HG02970 (cell line): ENCODE data around the gene ANXA6.

Experiments
- ATAC-seq: cut with Tn5 transposase; IDR thresholded peaks from one replicate; pipeline ENCODE4 v1.9.1; 2021; ENCODE audit warnings: mild to moderate bottlenecking, moderate library complexity, moderate number of reproducible peaks; ENCODE audit not compliant: unreplicated experiment, low FRiP score

The ANXA6 gene

GRCh38 chr5:151154931-151155774 is 2.4 kb downstream of the ANXA6 start:
- ATAC-seq = no peak

- no peak for ATAC-seq
Measured at GRCh38 chr5:151153766-151154272, 3.8 kb downstream of the ANXA6 start.

GRCh38 chr5:151153300-151153699 is 4.3 kb downstream of the ANXA6 start:
- no peak for ATAC-seq

- no peak for ATAC-seq
Measured at GRCh38 chr5:151151793-151152192, 5.8 kb downstream of the ANXA6 start.

DNA sequence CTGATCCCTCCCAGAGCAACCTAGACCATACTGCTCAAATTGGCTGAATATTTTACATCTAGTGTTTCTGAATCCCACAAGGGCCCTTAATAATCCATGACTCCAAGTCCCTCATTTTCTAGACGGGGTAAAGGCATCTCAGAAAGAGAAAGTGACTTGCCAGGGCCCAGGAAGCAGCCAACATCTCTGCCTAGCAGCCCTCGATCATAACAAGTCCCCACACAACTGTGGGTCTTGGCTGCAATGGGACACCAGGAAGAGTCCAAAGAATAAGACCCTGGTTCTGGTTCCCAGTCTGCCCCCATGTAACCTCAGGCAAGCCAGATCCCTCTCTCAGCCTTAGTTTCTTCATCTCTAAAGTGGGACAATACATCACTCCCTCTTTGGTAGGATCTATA is 6.3 kb downstream of the ANXA6 start:
- ATAC-seq = no peak

- ATAC-seq = no peak
Measured at GRCh38 chr5:151150471-151151262, 6.9 kb downstream of the ANXA6 start.

GRCh38 chr5:151148583-151148982 is 9.0 kb downstream of the ANXA6 start:
- ATAC-seq = no peak

GRCh38 chr5:151147033-151147432 is 10.5 kb downstream of the ANXA6 start:
- ATAC-seq = no peak

GRCh38 chr5:151146061-151146460 is 11.5 kb downstream of the ANXA6 start:
- no peak for ATAC-seq

- ATAC-seq = no peak
Measured at GRCh38 chr5:151144922-151145321, 12.7 kb downstream of the ANXA6 start.

DNA sequence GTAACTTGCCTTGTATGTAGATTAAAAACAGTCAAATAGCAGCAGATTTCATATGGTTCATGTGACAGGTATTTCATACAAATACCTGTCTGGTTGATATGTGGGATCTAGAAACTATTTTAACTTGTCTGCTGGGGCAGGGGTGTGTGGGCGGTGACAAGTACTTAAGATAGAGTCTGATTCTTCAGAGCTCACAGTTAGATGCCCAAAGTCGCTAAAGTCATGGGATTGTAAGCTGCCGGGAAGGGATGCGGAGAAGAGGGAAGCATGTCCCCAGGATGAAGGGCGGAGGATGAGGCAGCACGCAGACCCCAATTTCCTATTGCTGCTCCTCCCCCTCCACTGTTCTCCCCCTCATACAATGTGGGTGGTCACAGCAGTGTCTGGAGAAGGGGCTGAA is 13.3 kb downstream of the ANXA6 start:
- ATAC-seq = no peak

- ATAC-seq = no peak
Measured at GRCh38 chr5:151143645-151144044, 13.9 kb downstream of the ANXA6 start.

DNA sequence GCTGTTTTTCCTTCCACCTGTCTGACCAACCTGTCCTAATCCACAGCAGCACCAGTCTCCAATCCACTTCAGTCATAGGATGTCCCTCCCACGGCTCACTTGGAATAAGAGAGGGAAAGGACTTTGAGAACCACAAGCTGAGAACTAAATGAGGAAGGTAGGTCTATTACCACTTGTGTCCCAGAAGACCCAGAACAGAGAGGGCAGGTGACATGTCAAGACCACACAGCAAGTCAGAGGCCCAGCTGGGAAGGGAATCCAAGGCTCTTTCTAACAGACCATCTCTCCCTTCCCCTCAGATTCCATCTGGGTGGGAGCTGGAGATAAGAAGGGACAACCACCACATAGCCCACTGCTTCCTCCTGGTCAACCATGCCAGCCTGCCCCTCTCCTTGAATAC is 14.6 kb downstream of the ANXA6 start:
- no peak for ATAC-seq

GRCh38 chr5:151141535-151141934 is 16.0 kb downstream of the ANXA6 start:
- ATAC-seq = peak; percentile 74

- ATAC-seq = no peak
Measured at GRCh38 chr5:151140686-151141459, 16.7 kb downstream of the ANXA6 start.

DNA sequence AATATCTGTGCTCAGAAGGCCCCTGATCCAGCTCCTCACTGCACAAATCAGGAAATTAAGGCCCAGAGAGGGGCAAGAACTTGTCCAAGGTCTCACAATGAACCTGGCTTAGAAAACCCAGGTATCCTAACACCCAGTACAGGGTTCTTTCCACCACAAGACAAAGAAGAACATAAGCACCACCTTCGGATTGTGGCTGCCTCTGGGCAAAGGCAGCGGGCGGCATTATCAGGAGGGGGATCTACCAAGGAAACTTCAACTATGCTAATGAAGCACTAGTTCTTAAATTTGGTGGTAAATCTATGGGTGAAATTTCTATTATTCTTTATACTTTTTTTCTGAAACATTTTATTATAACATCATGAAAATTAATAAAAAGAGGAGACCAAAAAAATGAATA is 17.9 kb downstream of the ANXA6 start:
- ATAC-seq = no peak

DNA sequence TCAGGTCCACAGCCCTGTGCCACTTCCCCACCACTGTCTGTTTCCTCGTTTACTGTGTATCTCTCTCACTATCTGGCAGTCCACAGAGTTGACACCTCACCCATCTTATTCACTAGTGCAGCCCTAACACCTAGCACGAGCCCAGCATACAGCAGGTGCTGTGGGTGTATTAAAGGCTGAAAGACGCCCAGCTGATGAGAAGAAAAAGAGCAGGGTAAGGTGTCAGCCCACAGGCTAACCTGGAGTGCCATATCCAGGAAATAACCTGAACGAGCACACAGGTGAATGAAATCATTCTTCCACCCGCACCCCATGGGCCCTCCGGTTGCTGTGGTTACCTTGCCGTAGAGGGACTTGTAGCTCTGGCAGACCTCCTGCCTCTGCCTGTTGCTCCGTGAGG is 18.6 kb downstream of the ANXA6 start:
- ATAC-seq = no peak

DNA sequence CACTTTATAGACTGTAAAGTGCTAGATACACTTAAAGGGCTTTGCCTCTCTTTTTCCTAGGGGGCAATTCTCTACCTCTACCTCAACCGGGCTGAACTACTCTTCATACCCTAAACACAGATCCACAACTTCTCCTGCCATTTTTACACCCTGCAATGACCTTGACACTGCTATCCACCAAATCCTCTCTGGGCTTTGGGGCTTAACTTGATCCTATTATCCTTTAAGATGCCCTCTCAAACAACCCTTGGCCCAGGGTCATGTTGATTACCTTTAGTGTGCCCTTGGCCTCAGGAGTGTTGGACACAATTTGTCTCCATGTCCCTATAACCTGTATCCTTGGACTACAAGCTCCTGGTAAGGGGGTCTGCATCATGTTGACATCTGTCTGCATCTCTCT is 19.5 kb downstream of the ANXA6 start:
- no peak for ATAC-seq

DNA sequence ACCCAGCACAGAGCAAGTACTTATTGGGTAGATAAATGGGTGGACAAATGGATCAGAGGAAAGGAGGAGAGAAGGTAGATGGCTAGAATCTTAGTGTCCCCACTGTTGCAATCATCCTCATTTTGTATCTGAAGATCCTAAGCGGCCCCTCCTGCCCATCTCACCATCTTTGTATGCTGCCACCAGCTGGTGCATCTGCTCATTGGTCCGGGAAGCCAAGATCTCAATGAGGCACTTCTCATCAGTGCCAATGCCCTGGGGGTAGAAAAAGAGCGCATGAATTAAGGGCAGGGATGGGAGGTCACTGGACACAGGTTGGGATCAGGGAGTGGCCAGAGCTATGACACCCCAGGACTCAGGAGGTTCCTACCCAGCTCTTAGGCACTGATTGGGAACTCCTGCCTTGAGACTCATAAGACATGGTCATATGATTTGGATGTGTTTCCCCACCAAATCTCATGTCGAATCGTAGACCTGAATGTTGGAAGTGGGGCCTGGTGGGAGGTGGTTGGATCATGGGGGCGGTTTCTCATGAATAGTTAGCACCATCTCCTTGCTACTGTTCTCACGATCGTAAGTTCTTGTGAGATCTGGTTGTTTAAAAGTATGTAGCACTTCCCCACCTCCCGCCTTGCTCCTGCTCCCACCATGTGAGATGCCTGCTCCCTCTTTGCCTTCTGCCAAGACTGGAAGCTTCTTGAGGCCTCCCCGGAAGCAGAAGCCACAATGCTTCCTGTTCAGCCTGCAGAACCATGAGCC is 20.3 kb downstream of the ANXA6 start:
- no peak for ATAC-seq

GRCh38 chr5:151134228-151134627 is 23.4 kb downstream of the ANXA6 start:
- no peak for ATAC-seq
